ENCODE data around the gene GPS1.

Gene GPS1

GRCh38 chr17:82051776-82052637 is at the start of gene GPS1, which contains the start of gene RFNG:
Gene GPS1, plus strand, starts transcription at chr17:82051898. Its CDS starts 34 bp downstream, at chr17:82051932.
Gene RFNG, minus strand, starts transcription at chr17:82051811. Its CDS starts 45 bp downstream, at chr17:82051766.
- DNase-seq (ENCODE audit: low read depth) = no peak

DNA sequence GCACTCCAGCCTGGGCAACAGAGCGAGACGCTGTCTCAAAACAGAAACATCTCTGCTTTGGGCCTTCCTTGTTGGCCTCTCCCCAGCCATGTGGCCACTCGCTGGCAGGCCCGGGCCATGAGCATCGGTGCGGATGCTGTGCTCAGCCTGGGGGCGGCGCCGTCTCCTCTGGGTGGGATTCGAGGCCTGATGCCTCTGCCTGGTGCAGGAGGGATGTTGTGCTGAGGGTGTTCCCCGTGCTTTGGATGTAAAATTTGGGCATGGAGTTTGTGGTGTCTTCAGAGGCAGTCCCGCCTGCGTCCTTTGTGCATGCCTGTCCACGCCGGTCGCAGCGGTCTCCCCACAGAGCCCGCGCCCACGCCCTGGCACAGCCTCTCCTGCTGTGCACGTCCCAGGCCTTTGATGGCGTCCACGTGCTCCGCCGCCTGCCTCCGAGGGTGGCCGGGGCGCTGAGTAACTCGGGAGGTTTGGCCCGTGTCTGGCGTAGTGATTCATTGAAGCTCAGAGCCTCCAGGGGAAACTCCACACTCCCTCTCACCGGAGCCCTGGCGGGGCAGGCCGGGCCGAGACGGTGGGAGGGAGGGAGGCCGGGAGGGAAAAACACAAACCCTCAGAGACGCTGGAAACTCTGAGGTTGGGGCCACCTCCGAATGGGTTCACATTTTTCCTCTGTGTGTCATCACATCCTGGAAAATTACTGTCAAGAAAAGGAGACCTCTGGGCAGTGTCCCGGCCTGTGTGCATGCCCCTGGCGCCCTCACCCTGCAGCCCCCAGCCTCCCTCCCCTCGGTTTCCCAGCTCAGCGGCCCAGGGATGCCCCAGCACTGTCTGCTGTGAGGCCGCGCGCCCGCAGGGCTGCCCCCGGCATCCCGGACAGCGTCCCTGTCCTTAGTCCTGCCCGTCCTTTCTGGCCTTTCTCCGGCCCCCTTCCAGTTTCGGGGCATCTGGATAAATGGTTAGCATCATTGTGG is 48.0 kb upstream of the GPS1 start:
- peak; percentile 92 for DNase-seq (ENCODE audit: low read depth)

DNA sequence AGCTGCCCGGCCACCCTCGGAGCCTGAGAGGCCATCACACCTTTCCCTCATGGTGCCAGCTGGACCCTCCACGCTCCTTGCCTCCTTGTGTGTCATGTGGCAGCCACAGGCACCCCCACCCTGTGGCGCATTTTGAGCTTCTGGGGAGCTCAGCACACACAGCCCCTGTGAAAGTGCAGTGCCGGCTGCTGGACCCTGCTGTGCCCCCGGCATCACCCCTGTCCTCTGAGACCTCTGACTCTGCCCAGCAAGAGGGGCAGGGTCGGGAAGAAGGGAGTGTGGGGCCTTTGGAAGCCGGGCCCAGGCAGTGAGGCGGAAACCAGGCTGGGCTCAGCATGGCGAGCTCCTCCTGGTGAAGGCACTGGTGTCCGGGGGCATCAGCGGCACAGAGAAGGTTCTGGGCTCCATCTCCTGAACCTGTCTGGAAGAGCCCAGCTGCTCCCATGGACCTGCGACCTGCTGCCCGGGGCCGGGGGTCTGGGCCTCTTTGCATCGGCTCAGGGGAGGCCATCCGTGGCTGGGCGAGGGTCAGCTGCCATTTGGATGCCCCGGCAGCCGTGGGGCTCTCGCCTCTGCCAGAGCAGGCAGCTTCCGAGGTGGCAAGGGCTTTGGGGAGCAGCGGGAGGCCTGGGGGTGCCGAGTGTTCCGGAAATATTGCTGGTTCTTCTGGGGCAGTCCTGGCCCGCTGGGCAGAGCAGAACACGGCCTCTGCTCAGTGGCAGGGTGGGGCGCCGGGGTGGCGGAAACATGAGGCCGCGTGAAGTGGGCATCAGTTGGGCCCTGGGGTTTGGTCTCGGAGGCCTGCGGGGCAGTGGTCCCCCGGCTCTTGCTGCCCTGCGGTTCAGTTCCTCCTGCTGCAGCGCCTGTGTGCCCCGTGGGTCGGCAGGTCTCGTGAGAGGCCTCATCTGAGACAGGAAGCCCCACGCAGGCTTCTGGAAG is 46.9 kb upstream of the GPS1 start:
- no peak for DNase-seq (ENCODE audit: low read depth)

GRCh38 chr17:82005701-82006348 is 45.9 kb upstream of the GPS1 start:
- no peak for DNase-seq (ENCODE audit: low read depth)

DNA sequence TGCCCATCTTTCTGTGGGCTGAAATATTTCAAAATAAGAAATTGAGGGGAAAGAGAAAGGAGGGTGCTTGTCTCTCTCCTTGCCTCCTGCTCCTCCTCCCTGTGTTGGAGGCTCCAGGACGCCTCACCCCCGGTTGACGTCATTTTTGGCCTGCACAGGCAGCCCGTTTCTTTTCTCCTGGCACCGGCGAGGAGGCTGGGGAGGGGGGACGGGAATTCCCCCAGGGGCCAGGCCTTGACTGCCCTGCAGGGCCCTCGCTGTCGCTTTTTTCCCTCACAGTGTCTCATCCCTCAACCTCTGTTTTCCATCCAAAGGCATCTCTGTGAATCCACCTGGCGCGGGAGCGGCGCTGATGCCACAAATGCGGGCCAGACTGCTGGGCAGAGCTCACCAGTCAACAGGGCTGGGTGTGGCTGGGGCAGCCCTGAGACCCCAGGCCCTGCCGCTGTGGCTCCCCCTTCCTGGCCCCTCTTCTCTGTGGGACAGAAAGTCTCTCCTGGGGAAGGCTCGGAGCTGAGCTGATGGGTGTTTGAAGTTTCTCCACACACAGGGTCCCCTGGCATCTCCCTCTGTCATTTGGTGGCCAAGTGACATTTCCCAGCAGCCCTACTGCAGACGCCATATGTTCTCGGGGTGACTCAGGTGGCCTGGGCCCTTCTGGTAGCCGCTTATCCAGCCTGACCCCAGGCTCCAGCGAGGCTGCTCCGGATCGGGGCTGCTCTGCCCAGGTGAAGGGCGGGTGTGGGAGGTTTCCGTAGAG is 45.0 kb upstream of the GPS1 start:
- DNase-seq (ENCODE audit: low read depth) = no peak

DNA sequence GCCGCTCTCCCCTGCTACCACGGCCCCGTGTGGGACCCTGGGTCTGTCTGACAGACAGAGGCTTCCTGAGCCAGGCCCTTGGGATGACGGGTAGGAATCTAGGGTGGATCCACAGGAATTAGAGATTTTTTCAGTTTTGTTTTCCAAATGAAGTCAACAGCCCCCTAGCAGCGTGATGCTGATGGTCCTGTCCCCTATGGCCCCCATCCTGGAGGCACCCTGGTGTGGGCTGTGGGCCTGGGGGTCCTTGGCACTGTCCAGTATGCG is 44.5 kb upstream of the GPS1 start:
- no peak for DNase-seq (ENCODE audit: low read depth)

DNA sequence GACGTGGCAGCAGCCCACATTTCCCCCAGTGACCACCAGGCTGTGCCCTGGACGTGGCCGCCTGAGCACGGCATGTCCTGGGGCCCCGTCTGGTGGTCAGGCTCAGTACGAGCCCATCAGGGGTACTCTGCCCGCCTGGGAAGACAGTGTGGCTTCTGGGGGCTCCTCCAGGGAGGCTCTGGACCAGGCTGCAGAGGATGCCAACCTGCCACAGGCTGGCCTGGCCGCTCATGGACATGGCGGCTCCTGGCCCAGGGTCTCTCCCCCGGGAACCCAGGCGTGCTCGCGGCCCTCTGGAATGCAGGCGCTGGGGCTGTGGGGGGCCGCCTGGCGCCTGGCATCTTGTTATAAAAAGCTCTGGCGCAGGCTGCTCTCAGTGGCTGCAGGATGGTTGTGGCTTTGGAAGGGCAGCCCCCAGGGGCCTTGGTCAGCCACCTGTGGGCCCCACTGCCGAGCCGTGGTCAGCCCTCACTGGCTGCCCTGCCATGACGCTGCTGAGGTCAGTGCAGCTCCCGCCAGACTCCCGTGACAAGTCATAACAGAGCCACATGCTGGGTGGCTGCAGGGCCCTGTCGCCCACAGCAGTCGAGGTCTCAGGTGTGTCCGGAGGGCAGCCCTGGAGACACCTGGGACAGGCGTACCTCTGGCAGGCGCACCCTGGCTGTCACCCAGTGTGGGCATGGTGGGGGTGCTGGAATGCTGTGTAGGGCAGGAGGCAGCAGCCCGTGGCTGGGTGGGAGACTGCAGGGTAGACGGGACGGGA is 44.0 kb upstream of the GPS1 start:
- DNase-seq (ENCODE audit: low read depth) = no peak

DNA sequence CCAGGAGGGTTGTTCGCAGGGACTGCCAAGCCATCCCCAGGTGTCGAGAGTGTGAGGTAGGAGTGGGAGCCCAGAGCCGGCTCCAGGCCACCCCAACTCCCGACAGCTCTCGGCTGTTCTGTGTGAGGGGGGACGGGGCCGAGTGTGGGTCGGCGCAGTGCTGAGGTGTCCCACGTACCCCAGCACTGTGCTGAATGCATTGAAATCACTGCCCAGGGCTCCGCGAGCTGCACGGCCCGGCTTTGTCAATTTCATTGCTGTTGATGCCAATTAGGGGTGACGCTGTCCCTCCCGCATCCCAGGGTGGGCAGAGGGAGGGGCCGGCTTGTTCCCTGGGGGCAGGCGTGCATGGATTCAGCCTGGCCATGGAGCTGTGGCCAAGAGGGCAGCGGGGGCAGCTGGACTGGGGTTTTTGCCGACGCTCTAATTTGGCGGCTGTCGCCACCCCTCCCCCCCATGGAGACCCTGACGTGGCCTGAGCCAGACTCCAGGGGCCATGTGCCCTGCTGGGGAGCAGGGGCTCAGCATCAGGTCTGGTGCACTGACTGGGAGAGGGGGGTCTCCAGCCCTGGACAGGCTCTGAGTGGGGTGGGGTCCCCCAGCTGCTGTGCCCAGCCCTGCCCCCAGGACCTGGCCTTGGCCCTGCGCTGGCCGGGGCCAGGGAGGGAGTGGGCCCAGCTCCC is 43.3 kb upstream of the GPS1 start:
- no peak for DNase-seq (ENCODE audit: low read depth)

DNA sequence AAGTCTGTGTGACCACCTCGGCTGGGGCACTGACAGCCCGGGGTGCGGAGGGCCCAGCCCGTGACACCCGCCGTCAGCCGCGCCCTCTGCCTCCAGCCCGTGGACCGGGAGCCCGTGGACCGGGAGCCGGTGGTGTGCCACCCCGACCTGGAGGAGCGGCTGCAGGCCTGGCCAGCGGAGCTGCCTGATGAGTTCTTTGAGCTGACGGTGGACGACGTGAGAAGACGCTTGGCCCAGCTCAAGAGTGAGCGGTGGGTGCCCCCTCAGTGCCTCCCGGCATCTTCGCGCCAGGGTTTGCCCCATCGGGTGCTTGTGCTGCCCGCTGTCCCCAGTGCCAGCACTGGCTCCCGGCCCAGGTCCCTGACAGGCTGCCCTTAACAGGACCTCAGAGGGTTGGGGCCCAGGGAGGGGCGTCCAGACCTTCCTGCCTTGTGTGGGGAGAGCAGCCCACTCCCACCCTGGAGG is 42.7 kb upstream of the GPS1 start:
- no peak for DNase-seq (ENCODE audit: low read depth)

GRCh38 chr17:82009413-82009812 is 42.3 kb upstream of the GPS1 start:
- no peak for DNase-seq (ENCODE audit: low read depth)

DNA sequence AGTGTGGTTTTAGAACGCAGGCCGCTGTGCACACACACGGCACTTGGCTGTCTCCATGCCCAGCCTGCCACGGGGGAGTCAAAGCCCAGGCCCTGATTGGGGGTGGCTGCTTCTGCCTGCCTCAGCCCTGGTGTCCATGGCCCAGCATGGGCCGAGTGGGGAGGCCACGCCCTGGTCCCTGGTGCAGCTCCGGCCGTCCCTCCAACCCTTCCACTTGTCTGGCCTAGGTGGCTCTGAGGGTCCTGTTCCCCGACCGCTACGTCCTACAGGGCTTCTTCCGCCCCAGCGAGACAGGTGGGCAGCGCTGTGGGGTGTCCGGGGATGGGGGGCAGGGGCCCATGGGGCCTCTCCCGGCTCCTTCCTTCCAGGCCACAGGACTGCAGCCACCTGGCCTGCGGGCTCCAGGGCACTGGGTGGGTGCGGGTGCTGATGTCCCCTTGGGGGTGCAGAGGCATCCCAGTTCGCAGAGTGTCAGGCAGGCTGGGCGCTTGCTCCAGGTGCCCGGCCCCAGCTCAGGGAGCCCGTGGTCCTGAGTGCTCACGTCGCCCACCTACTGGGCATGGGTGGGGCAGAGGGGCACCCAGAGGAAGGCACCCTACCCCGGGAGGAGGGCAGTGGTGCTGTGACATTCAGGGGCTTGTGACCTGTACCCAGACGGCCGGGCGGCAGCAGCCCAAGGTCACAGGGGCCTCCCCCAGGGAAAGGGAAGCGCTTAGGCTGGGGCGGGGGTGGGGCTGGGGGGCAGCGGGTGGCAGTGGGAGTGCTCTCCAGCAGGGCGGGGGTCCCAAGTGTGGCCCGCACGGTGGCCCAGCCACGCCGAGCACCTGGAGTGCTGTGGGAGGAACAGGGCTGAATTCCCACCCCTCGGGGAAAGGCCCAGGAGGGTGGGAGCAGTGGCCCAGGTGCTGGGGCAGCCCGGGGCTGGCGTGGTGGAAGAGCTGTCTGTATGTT is 40.8 kb upstream of the GPS1 start:
- no peak for DNase-seq (ENCODE audit: low read depth)

DNA sequence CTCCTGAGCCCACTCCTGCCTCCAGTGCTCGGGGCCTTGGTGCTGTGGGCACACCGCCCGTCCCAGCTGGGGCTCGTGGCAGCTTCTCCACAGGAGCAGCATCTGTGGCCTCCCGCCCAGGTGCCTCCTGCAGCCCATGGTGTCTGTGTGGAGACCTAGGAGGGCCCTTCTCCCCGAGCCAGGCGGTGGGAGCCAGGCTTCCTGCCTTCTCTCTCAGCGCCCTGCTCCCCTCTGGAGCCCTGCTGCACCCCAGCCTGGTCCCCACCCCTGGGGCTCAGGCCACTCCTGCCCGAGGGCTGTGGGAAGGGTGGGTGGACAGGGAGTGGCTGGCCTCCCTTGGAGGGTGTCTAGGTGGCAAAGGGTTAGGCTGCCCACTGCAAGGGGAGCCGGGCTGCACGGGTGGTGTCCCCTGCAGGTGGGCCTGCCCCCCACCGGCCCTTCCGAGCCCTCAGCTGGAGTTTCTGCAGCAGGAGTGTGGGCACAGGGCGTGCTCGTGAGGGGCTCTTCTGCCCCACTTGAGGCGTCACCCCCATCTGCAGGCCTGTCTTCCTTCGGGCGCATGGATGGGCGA is 40.0 kb upstream of the GPS1 start:
- no peak for DNase-seq (ENCODE audit: low read depth)

GRCh38 chr17:82012261-82012639 is 39.4 kb upstream of the GPS1 start:
- DNase-seq (ENCODE audit: low read depth) = no peak

DNA sequence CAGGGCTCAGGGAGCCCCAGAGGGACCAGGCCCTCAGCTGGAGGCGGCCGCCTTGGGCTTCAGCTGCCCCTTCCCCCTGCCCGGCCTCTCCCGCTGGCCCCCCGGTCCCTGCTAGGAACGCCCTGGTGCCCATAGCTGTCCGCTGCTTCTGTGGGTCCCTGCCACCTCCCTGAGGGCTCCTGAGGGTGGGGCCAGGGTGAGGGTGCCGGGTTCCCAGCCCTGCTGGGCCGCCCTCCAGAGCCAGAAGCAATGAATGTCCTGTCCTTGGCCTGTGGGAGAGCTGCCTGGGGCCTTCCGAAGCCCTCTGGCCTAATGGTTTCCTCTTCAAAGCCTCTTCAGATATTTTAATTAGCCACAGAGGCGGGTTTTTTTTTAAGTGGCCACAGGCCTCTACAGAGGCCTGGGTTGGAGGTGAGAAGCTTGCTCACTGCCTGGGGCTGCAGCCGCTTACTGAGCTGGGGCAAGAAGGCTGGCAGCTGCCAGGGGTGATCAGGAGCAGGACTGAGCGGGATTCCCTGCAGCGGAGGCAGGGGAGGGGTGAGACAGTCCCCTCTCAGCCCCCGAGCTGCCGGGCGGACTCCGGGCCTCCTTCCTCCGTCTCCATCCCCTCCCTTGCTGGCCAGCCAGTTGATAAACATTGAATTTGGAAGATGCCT is 38.9 kb upstream of the GPS1 start:
- DNase-seq (ENCODE audit: low read depth) = no peak

- DNase-seq (ENCODE audit: low read depth) = no peak
Measured at GRCh38 chr17:82013341-82013740, 38.4 kb upstream of the GPS1 start.

GRCh38 chr17:82013772-82014321 is 37.9 kb upstream of the GPS1 start:
- no peak for DNase-seq (ENCODE audit: low read depth)

- no peak for DNase-seq (ENCODE audit: low read depth)
Measured at GRCh38 chr17:82014432-82014831, 37.3 kb upstream of the GPS1 start.

Measured in HS-5 (cell line).